HepG2 (cell line): ENCODE results near the gene KCNMA1. TPM values are rescaled to one million over a fixed set of nuclear protein-coding genes. Genes with fewer than 3 reads are reported as not detected.

Source experiments
- ATAC-seq: fragments of 200-7000 bp; cut with Tn5 transposase; 3 replicates; pipeline ENCODE4 v1.9.1; 2020; ENCODE audit warnings: mild to moderate bottlenecking, moderate library complexity
- BruUV-seq: library from RNA; stranded (reverse); fragments of 400-500 nt; replicated peaks from 2 replicates; lab custom pipeline; 2021; lab: Mats Ljungman, UMichigan
- CTCF ChIA-PET: fragments of 300-600 bp; formaldehyde crosslinking; extraction: SDS; loops from one replicate; lab custom pipeline; 2021; ENCODE audit warnings: low total read pairs, inconsistent platforms, low intra/inter-chr PET ratio; lab: Yijun Ruan, JAX
- POLR2A ChIA-PET: fragments of 350-600 bp; sonication (Branson Sonifier 250); formaldehyde crosslinking; loops from one replicate; lab custom pipeline; 2020; ENCODE audit warnings: antibody characterized with exemption, inconsistent platforms; lab: Yijun Ruan, JAX
- DNase-seq: peaks from one replicate; pipeline ENCODE4 v3.0.0-alpha.2; 2015; ENCODE audit warnings: low spot score
- FAIRE-seq: peaks from 3 replicates; lab custom pipeline; 2011; peaks lifted over from hg19 to GRCh38; lab: Jason Lieb, UNC
- H2AFZ ChIP-seq: one replicate; pipeline ENCODE4 v1.6.1; 2011; ENCODE audit warnings: low read length, inconsistent platforms
- H3K27ac ChIP-seq: fragments of 300-600 bp; 3 replicates; pipeline ENCODE4 v1.8.0; 2011; ENCODE audit warnings: mixed run types, mild to moderate bottlenecking, mixed read lengths, low read length, inconsistent platforms; ENCODE audit not compliant: insufficient read depth; ENCODE audit errors: extremely low read length
- H3K27me3 ChIP-seq, 2 experiments: fragments of 200-600 bp in 1 of 2; 2 replicates in 1 of 2; 3 replicates in 1 of 2; pipeline versions ENCODE4 v1.6.0 to v1.8.0; 2011; ENCODE audit warnings: low read length in 2 of 2, mild to moderate bottlenecking in 2 of 2, moderate library complexity in 2 of 2, inconsistent platforms in 1 of 2; ENCODE audit not compliant: insufficient read depth in 2 of 2, control insufficient read depth in 1 of 2
- H3K36me3 ChIP-seq, 2 experiments: fragments of 200-600 bp in 1 of 2; replicated peaks in 1 of 2; 2 replicates in 1 of 2; 3 replicates in 1 of 2; pipeline versions ENCODE4 v1.5.1 to v1.8.0; 2011; ENCODE audit warnings: low read length in 2 of 2, inconsistent platforms in 1 of 2; ENCODE audit not compliant: insufficient read depth in 2 of 2, control insufficient read depth in 1 of 2
- H3K4me1 ChIP-seq: 2 replicates; pipeline ENCODE4 v1.5.1; 2012; ENCODE audit warnings: low read length, inconsistent platforms; ENCODE audit not compliant: insufficient read depth
- H3K4me2 ChIP-seq: 2 replicates; pipeline ENCODE4 v1.6.0; 2011; ENCODE audit warnings: low read depth, low read length, inconsistent platforms
- H3K4me3 ChIP-seq, 3 experiments: fragments of 200-600 bp in 1 of 3; sonication (generic), shearing (Covaris generic) in 1 of 3; replicated peaks in 1 of 3; 2 replicates each; pipeline ENCODE4 v1.5.1; 2011 to 2016; ENCODE audit warnings: low read length in 3 of 3, inconsistent platforms in 2 of 3, low read depth in 2 of 3, mild to moderate bottlenecking in 2 of 3, control low read depth in 1 of 3, mixed read lengths in 1 of 3; ENCODE audit not compliant: insufficient read depth in 1 of 3
- H3K79me2 ChIP-seq: one replicate; pipeline ENCODE4 v1.6.1; 2011; ENCODE audit warnings: low read length, inconsistent platforms; ENCODE audit not compliant: insufficient read depth
- H3K9ac ChIP-seq: 2 replicates; pipeline ENCODE4 v1.6.0; 2011; ENCODE audit warnings: mild to moderate bottlenecking, low read depth, low read length, inconsistent platforms; ENCODE audit not compliant: insufficient read depth
- H3K9me3 ChIP-seq: 2 replicates; pipeline ENCODE4 v1.5.1; 2012; ENCODE audit warnings: mild to moderate bottlenecking, low read length
- H4K20me1 ChIP-seq: 2 replicates; pipeline ENCODE4 v1.6.0; 2011; ENCODE audit warnings: inconsistent platforms, mild to moderate bottlenecking, low read length, moderate library complexity; ENCODE audit not compliant: insufficient read depth
- GABPB1 ChIP-seq: IDR thresholded peaks from 2 replicates; pipeline ENCODE4 v1.6.1; 2016; ENCODE audit warnings: mild to moderate bottlenecking, missing genetic modification reagents, moderate library complexity, missing compliant biosample characterization
- MIER3 ChIP-seq: IDR thresholded peaks from 2 replicates; pipeline ENCODE4 v1.6.1; 2016; ENCODE audit warnings: missing compliant biosample characterization, borderline replicate concordance
- RARG ChIP-seq: sonication (generic); formaldehyde crosslinking; IDR thresholded peaks from 2 replicates; pipeline ENCODE4 v1.4.0; 2020; ENCODE audit warnings: low read depth, mild to moderate bottlenecking, missing genetic modification reagents
- ZNF17 ChIP-seq: sonication (generic); formaldehyde crosslinking; IDR thresholded peaks from 2 replicates; pipeline ENCODE4 v1.5.0; 2020; ENCODE audit warnings: mild to moderate bottlenecking, missing genetic modification reagents
- ZNF678 ChIP-seq: sonication (generic); formaldehyde crosslinking; IDR thresholded peaks from 2 replicates; pipeline ENCODE4 v1.4.0; 2020; ENCODE audit warnings: mild to moderate bottlenecking, missing genetic modification reagents
- ZNF747 ChIP-seq: sonication (generic); formaldehyde crosslinking; IDR thresholded peaks from 2 replicates; pipeline ENCODE4 v1.8.1; 2023; ENCODE audit warnings: missing genetic modification reagents, mild to moderate bottlenecking, borderline replicate concordance
- WGBS: methylation state at CpG from one replicate; pipeline ENCODE4 v1.1.6; 2017; ENCODE audit warnings: low lambda C conversion rate; 5-methylcytosine and 5-hydroxymethylcytosine counted together
- in situ Hi-C: cut with HindIII; loops from 2 replicates; pipeline ENCODE4 v1.10.0; 2017; ENCODE audit warnings: low pct_unique_long_range_greater_than_20kb; ENCODE audit not compliant: extremely low pct_ligation_motif_present
- intact Hi-C: fragments of 100-400 bp; cut with micrococcal nuclease; formaldehyde crosslinking; loops from one replicate; pipeline ENCODE4 v1.10.0; 2022; ENCODE audit not compliant: unreplicated experiment
- polyA plus RNA-seq, 8 experiments: library from polyadenylated mRNA; depleted of rRNA in 3 of 8; stranded (reverse) in 7 of 8; unstranded in 1 of 8; fragments of >200 nt; fragmentation: Illumina TruSeq in 4 of 8; extraction: Trizol in 4 of 8; gene quantifications; 2 replicates each; pipeline versions ENCODE4 v1.2.1 to v1.2.3, GENCODE V29; 2011 to 2016; ENCODE audit warnings: low read depth in 4 of 8, missing spikeins in 1 of 8, mixed read lengths in 1 of 8; ENCODE audit not compliant: insufficient read depth in 1 of 8
- total RNA-seq, 5 experiments: library from RNA; depleted of rRNA; stranded (reverse); fragments of >200 nt; fragmentation: Illumina TruSeq; extraction: Trizol; gene quantifications; 2 replicates each; pipeline ENCODE4 v1.2.3, GENCODE V29; 2016; ENCODE audit warnings: low read depth in 1 of 5
- TF ChIP-seq, protein P1 (sequence below): sonication (generic); formaldehyde crosslinking; IDR thresholded peaks from 2 replicates; pipeline ENCODE4 v1.5.1; 2020; ENCODE audit warnings: missing genetic modification reagents, mild to moderate bottlenecking, borderline replicate concordance
- TF ChIP-seq, protein P2 (sequence below): IDR thresholded peaks from 2 replicates; pipeline ENCODE4 v1.6.1; 2016; ENCODE audit warnings: mild to moderate bottlenecking
- TF ChIP-seq, protein P3 (sequence below): sonication (generic); formaldehyde crosslinking; IDR thresholded peaks from 2 replicates; pipeline ENCODE4 v1.8.0; 2022; ENCODE audit warnings: mild to moderate bottlenecking, missing genetic modification reagents; ENCODE audit not compliant: insufficient replicate concordance
- TF ChIP-seq, protein P4 (sequence below): sonication (generic); formaldehyde crosslinking; IDR thresholded peaks from 2 replicates; pipeline ENCODE4 v1.9.0; 2021; ENCODE audit warnings: mild to moderate bottlenecking, missing genetic modification reagents
- TF ChIP-seq, protein P5 (sequence below): IDR thresholded peaks from 2 replicates; pipeline ENCODE4 v1.6.1; 2016; ENCODE audit warnings: missing compliant biosample characterization, missing genetic modification reagents, borderline replicate concordance

KCNMA1 gene
- total and polyA plus RNA-seq, 2 of the 13 experiments (the other 11 are each of a cell fraction or from before 2014, with no cell fraction given) = 0.02 TPM; not detected in 1

DNA sequence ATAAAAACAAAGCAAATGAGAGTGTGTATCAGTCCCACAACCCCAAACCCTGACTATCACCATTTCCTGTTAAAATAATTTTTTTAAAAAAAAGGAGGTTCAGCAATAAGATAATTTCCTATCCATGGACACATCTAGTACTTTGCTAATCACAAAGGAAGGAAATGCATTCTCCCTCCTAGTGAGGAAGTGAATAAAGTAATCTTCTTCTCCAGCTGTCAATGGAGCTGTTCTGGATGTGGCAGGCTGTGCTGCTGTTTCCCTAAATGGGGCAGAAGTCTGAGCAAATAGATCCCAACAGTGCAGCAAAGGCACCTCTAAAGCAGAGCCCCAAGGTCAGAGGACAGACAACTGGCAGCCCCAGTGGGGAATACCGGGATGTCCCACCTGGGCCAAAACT is 540.0 kb downstream of the KCNMA1 start (continued):
- TF ChIP-seq, protein P1, sequence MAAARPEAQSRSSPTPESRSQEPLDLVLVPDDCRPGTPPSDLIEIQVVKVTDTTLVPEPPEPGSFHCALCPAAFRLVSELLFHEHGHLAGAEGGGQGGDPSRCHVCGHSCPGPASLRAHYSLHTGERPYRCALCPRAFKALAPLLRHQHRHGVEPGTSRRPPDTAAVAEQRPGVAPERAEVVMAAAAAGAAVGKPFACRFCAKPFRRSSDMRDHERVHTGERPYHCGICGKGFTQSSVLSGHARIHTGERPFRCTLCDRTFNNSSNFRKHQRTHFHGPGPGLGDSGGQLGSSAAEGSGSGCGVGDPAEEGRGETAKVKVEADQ (CRISPR knock-in tag) = no peak
- TF ChIP-seq, protein P2, sequence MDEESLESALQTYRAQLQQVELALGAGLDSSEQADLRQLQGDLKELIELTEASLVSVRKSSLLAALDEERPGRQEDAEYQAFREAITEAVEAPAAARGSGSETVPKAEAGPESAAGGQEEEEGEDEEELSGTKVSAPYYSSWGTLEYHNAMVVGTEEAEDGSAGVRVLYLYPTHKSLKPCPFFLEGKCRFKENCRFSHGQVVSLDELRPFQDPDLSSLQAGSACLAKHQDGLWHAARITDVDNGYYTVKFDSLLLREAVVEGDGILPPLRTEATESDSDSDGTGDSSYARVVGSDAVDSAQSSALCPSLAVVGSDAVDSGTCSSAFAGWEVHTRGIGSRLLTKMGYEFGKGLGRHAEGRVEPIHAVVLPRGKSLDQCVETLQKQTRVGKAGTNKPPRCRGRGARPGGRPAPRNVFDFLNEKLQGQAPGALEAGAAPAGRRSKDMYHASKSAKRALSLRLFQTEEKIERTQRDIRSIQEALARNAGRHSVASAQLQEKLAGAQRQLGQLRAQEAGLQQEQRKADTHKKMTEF = no peak
- no peak for TF ChIP-seq MIER3 (CRISPR knock-in tag)

- BruUV-seq = no TSS peak
- Histone ChIP-seq H3K4me1 (no peaks in the 10 kb centered on the region), H3K4me2 (no peak overlapping the region), H3K9me3 (no peaks in the 10 kb centered on the region), H3K79me2 (no peaks in the 10 kb centered on the region), H2AFZ (no peak overlapping the region), H3K4me3 (no peak overlapping the region), H3K9ac (no peak overlapping the region), H3K27me3 (peaks cover 0 to 11% of the 10 kb centered on the region in 2 experiments; a peak in 2 of 5 replicates), H3K27ac (no peak overlapping the region), H4K20me1 (no peaks in the 10 kb centered on the region), H3K36me3 (no peaks in the 10 kb centered on the region)
- in situ Hi-C loops = no loop called here
- ChIA-PET POLR2A (no interaction called here), CTCF (no interaction called here)
- no peak for DNase-seq
- 0% methylated on average over 2 of the region's 2 CpGs for WGBS
- FAIRE-seq = no peak
- intact Hi-C loops = no loop called here
- no peak for ATAC-seq
- TF ChIP-seq ZNF678 (CRISPR knock-in tag) = no peak
- no peak for TF ChIP-seq ZNF17 (CRISPR knock-in tag)
- TF ChIP-seq GABPB1 (CRISPR knock-in tag) = no peak
- TF ChIP-seq, protein P3, sequence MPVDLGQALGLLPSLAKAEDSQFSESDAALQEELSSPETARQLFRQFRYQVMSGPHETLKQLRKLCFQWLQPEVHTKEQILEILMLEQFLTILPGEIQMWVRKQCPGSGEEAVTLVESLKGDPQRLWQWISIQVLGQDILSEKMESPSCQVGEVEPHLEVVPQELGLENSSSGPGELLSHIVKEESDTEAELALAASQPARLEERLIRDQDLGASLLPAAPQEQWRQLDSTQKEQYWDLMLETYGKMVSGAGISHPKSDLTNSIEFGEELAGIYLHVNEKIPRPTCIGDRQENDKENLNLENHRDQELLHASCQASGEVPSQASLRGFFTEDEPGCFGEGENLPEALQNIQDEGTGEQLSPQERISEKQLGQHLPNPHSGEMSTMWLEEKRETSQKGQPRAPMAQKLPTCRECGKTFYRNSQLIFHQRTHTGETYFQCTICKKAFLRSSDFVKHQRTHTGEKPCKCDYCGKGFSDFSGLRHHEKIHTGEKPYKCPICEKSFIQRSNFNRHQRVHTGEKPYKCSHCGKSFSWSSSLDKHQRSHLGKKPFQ (CRISPR knock-in tag) = no peak
- TF ChIP-seq, protein P4, sequence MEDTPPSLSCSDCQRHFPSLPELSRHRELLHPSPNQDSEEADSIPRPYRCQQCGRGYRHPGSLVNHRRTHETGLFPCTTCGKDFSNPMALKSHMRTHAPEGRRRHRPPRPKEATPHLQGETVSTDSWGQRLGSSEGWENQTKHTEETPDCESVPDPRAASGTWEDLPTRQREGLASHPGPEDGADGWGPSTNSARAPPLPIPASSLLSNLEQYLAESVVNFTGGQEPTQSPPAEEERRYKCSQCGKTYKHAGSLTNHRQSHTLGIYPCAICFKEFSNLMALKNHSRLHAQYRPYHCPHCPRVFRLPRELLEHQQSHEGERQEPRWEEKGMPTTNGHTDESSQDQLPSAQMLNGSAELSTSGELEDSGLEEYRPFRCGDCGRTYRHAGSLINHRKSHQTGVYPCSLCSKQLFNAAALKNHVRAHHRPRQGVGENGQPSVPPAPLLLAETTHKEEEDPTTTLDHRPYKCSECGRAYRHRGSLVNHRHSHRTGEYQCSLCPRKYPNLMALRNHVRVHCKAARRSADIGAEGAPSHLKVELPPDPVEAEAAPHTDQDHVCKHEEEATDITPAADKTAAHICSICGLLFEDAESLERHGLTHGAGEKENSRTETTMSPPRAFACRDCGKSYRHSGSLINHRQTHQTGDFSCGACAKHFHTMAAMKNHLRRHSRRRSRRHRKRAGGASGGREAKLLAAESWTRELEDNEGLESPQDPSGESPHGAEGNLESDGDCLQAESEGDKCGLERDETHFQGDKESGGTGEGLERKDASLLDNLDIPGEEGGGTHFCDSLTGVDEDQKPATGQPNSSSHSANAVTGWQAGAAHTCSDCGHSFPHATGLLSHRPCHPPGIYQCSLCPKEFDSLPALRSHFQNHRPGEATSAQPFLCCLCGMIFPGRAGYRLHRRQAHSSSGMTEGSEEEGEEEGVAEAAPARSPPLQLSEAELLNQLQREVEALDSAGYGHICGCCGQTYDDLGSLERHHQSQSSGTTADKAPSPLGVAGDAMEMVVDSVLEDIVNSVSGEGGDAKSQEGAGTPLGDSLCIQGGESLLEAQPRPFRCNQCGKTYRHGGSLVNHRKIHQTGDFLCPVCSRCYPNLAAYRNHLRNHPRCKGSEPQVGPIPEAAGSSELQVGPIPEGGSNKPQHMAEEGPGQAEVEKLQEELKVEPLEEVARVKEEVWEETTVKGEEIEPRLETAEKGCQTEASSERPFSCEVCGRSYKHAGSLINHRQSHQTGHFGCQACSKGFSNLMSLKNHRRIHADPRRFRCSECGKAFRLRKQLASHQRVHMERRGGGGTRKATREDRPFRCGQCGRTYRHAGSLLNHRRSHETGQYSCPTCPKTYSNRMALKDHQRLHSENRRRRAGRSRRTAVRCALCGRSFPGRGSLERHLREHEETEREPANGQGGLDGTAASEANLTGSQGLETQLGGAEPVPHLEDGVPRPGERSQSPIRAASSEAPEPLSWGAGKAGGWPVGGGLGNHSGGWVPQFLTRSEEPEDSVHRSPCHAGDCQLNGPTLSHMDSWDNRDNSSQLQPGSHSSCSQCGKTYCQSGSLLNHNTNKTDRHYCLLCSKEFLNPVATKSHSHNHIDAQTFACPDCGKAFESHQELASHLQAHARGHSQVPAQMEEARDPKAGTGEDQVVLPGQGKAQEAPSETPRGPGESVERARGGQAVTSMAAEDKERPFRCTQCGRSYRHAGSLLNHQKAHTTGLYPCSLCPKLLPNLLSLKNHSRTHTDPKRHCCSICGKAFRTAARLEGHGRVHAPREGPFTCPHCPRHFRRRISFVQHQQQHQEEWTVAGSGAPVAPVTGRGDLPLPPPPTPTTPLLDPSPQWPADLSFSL (CRISPR knock-in tag) = no peak
- TF ChIP-seq ZNF747 = no peak
- no peak for TF ChIP-seq RARG (CRISPR knock-in tag)
- TF ChIP-seq, protein P5, sequence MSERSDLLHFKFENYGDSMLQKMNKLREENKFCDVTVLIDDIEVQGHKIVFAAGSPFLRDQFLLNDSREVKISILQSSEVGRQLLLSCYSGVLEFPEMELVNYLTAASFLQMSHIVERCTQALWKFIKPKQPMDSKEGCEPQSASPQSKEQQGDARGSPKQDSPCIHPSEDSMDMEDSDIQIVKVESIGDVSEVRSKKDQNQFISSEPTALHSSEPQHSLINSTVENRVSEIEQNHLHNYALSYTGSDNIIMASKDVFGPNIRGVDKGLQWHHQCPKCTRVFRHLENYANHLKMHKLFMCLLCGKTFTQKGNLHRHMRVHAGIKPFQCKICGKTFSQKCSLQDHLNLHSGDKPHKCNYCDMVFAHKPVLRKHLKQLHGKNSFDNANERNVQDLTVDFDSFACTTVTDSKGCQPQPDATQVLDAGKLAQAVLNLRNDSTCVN (CRISPR knock-in tag) = no peak
Measured at GRCh38 chr10:77093126-77093525, 544.5 kb downstream of the KCNMA1 start.
